HG02610 (cell line): Measurements from ENCODE around the gene AAGAB.

Experiments
- ATAC-seq: cut with Tn5 transposase; IDR thresholded peaks from one replicate; pipeline ENCODE4 v1.9.1; 2021; ENCODE audit warnings: mild to moderate bottlenecking, moderate library complexity; ENCODE audit not compliant: unreplicated experiment

The AAGAB gene

DNA sequence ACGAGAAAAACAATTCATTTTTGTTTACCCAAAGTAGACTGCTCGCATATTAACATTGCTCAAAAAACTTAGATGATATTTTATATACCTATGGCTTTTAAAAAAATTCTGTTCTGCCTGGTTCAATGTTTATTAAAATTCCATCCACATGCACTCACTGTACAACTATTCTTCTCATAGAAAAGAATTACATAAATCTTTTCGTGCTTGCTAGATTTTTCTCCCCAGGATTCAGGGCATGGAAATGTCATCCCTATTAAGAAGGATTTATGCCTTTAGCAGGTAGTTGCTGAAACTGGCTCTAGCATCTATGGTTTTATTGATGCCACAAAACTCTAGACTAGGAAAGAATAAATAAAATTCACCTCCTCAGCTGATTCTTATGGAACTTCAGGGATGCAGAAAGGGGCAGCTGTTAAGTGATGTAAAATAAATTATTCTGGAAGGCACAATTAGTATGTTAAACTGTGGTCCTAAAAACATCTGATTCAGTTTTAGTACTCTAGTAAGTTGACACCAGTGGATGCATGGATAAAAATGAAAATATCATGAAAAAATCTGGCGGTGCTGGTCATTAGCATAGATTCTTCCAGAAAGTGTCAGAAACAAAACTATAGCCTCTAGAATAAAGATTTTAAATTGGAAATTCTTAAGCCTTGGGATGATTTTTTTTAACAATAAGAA is 41.6 kb downstream of the AAGAB start:
- no peak for ATAC-seq

DNA sequence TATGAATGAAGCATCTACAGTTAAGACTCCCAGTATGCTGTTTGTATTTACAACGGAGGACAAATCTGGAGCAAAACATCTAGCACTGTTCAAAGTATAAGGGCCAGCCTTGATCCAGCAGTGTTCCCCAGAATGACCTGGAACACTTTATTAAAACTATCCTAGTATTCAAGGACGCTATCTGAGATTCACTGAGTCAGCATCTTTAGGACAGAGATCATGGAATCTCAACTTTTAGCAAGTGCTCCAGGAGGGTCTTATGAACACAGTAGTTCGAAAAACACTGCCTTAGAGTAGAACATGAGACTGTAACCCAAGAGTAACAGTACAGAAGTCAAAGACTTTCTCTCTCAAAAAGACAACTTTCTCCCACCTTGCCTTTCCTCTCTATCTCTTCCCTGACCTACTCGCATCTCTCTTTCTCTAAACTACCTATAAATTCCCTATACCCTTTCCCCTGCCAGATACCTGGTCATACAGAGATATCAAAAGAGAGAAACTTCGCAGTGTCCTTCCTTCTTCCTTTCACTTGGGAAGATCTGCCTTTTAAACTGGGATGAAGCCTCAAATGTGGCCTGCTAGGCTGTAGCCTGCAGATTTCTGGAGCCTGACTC is 43.8 kb downstream of the AAGAB start:
- no peak for ATAC-seq

DNA sequence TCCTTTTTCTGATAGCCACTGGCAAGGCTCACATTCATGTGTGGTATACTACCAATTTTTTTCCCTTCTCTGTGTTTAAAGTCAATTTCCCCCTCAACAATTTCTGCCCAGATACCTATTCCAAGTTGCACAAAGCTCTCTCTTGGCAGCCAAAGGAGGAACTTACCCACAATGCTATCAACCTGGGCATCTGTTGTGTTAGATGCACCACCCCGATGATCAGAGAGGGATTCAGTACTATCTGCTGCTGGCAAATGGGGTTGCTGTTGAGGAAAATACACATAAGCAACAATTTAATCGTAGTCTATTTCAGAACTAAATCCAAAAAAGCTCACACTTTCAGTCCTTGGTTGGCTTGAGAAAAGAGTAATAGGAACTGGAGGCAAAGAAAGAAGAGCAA is 46.1 kb downstream of the AAGAB start:
- ATAC-seq = no peak

DNA sequence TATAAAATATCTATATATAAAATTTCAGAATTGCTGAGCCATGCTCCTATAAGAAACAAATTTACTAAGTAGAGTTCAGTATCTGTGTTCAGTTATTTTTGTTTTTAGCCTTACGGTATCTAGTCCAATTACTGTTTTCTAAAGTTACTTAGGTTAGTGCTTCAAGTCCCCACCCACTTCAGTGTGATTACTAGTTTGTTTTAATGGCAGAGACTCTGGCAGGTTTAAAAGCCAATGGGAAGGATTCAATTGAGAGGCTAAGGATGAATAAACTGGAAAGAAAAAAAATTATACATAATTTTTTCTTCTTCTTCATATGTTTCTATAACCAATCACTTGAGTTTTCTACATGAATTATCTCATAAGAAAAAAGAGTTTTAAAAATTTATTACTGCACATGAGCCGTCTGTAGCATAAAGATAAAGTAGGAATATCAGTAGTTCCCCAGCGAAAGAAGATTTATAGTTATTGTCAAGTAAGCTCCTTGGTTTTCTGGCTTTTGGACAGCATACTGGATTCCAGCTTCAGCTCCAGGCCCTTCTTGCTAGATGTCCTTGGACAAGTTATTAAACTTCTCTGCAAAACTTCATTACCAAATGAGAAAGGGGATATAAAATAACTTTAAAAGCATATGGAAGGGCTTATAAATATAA is 46.8 kb downstream of the AAGAB start:
- ATAC-seq = no peak

DNA sequence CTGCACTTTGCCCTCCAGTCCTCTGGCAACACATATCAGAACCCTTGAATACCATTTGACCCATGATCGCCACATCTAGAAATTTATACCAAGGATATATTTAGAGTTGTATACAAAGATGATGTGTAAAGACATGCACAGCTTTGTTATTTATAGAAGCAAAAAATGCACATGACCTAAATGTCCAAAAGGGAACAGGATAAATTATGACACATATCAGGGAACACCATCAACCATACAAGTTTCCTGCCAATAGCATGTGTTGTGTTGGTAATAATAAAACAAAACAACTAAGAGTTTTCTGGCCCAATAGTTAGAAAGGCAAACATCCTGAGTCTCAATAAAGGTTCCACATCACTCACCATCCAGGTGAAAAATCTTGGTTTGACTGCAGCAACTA is 51.5 kb downstream of the AAGAB start:
- no peak for ATAC-seq

DNA sequence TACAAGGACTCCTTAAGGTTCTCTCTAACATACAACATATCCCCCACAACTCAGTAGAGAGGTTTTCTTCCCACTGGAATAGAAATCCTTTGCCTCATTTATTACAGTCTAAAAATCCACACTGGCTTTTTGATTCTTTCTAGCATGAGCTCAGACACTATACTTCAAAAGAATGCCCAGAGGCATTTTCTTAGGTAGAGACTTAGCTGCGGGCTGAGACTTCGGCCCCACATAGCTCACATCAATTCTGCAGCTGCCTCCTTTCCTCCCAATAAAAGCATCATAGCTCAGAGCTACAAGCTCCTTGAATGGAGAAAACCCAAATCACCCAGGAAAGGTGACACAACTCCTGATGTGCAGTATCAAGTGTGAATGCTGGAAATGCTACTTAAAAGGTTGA is 52.4 kb downstream of the AAGAB start:
- ATAC-seq = no peak

DNA sequence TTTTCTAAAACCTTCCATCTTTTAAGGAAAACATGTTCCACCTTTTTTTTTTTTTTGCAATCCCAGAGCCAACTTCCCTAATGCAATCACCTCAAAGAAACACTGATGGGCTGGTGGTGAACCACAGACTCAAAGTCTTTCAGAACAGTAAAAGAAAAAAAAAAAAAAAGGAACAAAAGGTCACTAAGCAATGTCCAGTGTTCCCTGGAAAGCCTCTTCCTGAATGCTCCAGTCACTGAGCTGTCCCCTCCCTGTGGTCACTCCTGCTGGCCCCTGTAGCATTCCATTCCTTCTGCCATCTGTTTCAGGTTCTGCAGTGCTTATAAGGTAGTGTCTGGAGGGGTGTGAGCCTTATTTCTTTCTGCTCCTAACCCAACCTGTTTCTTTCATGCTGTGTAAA is 53.3 kb downstream of the AAGAB start:
- ATAC-seq = no peak

DNA sequence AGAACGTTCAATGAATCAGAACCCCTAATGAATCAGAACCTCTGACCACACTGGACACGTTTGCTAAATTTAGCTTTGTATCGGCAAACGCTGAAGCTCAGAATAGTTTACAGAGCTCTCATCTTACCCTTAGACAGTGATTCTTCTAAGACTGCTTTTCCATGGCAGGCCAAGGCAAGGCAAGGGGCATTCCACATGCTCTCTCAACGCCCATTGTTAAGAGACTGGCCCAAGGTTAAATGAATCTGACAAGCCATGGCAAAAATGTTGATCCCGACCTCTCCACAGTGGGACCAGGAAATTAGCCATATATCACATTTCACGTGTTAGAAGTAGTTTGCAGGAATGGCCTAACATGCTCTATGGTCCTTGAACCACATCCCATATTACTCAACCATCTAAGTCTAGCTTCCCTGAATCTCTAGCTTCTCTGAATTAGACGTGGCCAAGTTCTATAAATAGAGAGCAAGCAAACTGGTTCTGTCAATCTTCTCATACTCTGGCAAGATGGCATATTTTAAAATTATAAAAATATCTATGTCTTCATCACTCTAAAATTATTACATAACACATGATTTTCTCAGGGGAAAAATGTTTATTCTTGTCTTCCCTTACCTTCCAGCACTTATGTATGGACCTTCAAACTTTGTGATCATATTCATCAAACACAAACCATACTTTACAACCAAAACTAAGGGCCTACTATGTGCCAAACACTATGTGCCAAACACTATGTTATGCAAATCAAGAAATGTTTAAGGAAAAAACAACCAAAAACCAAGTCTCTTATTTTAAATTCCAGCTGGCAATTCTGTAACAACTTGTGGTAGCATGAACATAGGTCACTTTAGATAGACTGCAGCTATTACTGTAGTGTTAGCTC is 54.3 kb downstream of the AAGAB start:
- no peak for ATAC-seq

DNA sequence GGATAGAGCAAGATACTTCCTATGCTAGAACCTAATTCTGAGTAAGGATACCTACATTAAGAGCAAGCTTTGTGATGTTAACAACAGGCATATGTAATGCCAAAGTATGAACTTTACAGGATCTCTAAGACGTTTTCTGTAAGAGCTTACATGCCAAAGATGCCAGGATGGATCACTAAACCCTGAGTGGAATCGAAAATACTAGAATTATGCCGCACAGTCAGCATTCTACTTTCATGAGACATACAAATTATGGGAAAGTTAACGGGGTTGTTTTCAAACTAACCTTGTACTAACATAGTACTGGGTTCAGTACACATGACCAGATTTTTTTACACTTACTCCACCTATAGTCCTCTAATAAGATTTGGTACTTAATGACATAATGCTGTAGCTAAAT is 55.1 kb downstream of the AAGAB start:
- ATAC-seq = no peak

DNA sequence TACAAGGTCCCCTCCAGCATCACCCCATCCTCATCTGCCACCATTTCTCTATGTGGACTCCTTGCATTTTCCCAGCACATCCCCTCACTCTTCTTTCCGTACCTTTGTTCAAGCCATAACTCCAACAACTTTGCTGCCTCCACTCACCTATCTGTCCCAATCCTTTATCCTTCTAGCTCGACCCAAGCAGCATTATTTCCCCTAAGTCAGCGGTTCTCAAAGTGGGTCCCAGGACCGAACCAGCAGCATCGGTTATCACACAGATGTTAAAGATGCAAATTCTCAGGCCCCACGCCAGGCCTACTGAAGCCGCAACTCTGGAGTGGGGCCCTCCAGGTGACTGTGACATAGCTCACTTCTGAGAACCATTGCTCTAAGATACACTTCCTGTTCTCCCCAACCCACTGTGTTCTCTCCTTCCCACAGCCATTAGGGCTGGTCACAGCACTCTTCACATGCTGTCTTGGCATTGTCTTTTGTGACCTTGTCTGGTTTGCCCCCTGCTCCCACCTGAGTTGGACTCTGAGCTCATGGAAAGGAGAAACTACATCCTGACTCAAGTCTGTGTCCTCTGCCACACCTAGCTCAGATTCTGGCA is 56.2 kb downstream of the AAGAB start:
- ATAC-seq = no peak

DNA sequence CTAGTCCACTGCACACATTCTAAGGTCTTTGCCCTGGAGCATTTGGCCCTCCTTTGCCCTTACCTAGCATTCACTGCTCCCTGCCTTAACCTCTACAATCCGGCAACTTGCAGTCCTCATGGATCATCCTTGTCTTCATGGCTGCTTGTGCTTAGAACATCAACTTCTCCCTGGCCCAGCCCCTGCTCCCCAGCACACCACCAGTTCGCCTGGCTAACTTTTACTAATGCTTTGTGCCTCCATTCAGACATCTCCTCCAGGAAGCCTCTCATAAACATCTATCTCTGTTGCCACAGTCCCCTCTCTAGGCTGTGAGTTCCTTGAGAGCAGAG is 57.1 kb downstream of the AAGAB start:
- no peak for ATAC-seq

DNA sequence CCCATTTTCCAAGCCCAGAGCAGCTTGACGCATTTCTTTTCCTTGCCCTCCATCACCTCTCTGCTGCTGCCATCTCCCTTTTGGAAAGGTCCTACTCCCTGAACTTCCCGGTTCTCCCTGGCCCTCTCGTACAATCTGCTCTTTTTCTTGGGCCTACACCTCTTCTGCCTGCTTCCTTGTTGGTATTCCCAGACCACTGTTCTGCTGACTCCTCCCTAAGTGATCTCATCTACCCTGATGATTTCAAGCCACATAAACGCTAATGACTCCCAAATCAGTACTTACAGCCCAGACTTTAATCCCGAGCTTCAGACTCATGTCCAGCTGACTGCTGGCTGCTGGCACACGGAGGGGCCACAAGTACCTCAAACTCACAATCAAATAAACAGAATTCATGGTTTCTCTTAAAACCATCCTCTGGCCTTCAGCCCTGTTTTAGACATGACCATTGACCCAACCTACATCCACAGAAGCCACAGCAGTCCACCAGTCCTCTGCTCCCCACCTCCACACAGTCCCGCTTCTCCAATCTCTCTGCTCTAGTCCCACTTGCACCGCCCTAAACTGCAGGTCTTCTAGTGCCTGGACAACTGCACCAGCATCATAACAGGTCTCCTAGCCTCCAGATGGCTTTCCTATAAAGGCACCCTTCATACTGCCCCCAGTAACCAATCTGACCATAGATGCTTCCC is 57.6 kb downstream of the AAGAB start:
- ATAC-seq = no peak

DNA sequence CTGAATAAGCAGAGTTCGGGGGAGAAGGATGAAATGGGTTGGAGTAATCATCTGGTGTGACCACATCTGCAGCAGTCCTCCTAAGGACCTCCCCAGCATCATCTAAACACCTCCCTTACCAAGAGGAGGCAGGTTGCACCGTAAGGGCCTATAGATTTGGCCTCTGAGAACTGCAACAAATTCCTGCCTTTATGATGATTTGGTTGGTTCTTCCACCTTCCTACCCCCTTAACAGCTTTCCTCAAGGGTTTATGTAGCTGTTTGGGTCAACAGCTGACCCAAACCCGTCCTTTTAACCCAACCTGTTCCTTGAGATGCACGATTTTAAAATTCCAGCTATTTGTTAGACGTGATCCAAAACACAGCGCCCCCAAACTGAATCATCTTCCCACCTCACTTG is 58.2 kb downstream of the AAGAB start:
- ATAC-seq = no peak

DNA sequence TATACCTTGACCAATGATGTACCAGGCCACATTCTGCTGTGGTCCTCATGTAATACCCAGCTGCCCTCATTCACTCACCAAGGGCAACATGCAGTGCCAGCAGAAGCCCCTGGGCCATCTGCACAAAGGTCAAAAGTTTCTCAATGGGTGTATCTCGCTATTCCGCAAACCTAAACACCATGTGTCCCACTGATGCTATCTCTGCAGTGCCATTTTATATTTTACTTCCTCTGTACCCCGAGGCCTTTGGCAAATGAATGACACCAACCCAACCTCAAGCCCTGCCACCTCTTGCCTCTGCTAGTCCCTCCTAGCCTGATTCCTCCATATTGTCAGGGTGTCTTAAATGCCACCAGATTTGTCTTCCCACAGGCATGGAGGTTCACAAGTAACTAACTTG is 59.2 kb downstream of the AAGAB start:
- no peak for ATAC-seq

DNA sequence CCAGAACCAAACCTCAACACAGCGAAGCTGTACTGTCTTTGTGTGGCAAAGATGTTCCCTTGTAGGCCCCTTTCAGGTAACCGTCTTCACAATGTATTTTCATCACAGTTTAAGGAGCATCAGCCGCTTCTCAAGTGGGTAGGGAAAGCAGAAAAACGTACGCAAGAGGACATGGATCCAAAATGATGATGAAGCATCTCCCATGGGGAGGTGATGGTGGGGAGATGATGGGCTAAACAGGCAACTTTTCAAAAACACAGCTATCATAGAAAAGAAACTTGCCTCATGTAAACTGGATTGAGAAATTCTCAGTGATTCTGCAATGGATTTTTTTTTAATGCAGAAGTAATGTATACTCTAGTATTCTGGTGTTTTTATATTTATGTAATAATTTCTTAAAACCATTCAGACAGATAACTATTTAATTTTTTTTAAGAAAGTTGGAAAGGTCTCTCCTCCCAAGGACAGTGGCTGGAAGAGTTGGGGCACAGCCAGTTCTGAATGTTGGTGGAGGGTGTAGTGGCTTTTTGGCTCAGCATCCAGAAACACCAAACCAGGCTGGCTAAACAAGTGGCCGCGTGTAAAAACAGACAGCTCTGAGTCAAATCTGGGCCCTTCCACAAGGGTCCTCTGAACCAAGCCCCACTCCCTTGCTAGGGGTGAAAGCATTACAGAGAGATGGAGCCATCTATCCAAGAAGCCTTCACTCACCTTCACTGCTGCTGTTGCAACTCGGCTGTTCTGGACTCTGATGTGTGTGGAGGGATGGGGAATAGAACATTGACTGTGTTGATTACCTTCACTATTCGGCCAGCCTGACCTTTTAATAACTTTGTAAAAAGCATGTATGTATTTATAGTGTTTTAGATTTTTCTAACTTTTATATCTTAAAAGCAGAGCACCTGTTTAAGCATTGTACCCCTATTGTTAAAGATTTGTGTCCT is 60.0 kb downstream of the AAGAB start:
- ATAC-seq = no peak

DNA sequence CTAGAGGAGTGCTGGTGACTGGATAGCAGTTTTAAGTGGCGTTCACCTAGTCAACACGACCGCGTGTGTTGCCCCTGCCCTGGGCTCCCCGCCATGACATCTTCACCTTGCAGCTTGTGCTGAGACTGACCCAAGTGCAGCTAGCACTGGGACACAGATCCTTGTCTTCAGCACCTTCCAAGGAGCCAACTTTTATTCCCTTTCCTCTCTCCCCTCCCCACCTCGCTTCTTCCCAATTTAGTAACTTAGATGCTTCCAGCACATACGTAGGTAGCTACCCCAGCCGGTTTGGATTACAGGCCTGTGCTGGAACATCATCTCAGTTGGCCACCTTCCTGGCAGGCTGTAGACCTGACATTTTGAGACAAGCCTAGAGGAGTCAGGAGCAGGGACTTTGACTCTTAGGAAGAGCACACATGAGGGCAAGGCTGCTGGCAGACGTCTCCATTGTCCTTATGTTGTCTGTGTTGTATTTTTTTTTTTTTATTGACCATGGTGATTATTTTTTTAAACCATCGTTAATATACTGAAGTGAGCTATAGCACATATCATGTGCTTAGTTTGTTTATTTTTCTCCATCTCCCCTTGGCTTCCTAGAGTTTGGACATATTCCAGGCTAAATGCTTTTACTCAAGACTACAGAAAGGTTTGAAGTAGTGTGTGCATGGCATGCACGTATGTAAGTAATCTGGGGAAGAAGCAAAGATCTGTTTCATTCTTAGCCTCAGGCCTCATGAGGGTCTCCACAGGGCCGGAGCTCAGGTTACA is 61.1 kb downstream of the AAGAB start:
- no peak for ATAC-seq

DNA sequence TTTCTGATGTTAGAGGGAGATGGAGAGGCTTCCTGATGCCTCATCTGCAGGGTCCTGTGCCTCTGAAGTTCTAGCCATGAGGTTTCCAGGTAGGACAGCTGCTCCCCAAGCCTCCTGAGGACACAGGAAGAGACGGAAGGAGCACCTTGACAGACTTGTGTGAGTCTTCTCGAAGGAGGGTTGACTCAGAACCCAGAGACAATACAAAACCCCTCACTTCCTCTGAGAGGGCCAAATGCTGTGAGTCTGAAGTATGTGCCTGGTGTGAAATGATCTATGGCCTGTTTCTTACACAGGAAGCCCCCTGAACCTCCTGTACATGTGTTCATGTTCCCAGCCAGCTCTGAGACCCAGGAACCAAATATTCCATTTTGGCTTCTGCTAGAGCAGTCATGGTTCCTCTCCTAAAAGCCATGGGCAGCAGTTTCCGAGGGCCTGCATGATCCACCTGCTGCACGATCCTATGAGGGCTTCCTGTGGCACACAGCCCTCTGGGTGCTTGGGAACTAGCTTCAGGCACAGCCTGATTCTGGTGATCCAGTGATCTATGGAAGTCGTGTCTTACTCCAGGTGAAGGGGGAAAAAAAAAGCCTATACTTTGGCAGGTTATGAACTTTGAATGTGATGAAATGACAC is 62.2 kb downstream of the AAGAB start:
- ATAC-seq = no peak

DNA sequence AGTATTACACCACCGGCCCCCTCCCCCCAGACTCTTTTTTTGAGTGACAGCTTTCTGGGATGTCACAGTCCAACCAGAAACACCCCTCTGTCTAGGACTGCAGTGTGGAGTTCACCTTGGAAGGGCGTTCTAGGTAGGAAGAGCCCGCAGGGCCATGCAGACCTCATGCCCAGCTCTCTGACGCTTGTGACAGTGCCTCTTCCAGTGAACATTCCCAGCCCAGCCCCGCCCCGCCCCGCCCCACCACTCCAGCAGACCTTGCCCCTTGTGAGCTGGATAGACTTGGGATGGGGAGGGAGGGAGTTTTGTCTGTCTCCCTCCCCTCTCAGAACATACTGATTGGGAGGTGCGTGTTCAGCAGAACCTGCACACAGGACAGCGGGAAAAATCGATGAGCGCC is 63.6 kb downstream of the AAGAB start:
- no peak for ATAC-seq
